Skeletal muscle tissue (tissue), 4 donors: Measurements from ENCODE around the gene ZNF212. TPM values are rescaled to one million over a fixed set of nuclear protein-coding genes. Genes with fewer than 3 reads are reported as not detected.
"Not testable (repeated sequence)": the region's sequence is repeated elsewhere in the genome, so short reads cannot be mapped to it uniquely, and the experiment has no call there.

Experiments used
- H3K27ac ChIP-seq: one replicate; pipeline ENCODE4 v1.7.0; 2013; ENCODE audit warnings: mild to moderate bottlenecking, low read depth, low read length, inconsistent platforms
- H3K27me3 ChIP-seq, 3 donors: one replicate each; pipeline ENCODE4 v1.7.0; 2013; ENCODE audit warnings: low read length in 3 of 3; ENCODE audit not compliant: control insufficient read depth in 3 of 3, insufficient read depth in 3 of 3
- H3K36me3 ChIP-seq, 3 donors: one replicate each; pipeline ENCODE4 v1.7.0; 2013; ENCODE audit warnings: low read length in 3 of 3; ENCODE audit not compliant: control insufficient read depth in 3 of 3, insufficient read depth in 3 of 3
- H3K4me1 ChIP-seq, 3 donors: one replicate each; pipeline ENCODE4 v1.7.0; 2013; ENCODE audit warnings: low read length in 3 of 3, mild to moderate bottlenecking in 3 of 3; ENCODE audit not compliant: control insufficient read depth in 3 of 3, insufficient read depth in 3 of 3
- H3K4me3 ChIP-seq, 3 donors: one replicate each; pipeline ENCODE4 v1.7.0; 2013; ENCODE audit warnings: low read length in 3 of 3
- H3K9ac ChIP-seq, 3 donors: one replicate each; pipeline ENCODE4 v1.7.0; 2013; ENCODE audit warnings: low read length in 3 of 3, mild to moderate bottlenecking in 3 of 3, moderate library complexity in 2 of 3, low read depth in 1 of 3
- H3K9me3 ChIP-seq, 3 donors: one replicate each; pipeline ENCODE4 v1.7.0; 2013; ENCODE audit warnings: low read length in 3 of 3; ENCODE audit not compliant: control insufficient read depth in 3 of 3
- total RNA-seq: library from RNA; depleted of rRNA; stranded (reverse); fragments of >200 nt; gene quantifications from one replicate; pipeline ENCODE4 v1.2.3, GENCODE V29; 2014
- donor health status: Osteomylitis.

The ZNF212 gene
- total RNA-seq, 1 donor from 2014 or later, result 4.2 TPM

GRCh38 chr7:149250151-149250550 is 10.7 kb downstream of the ZNF212 start:
- H3K27ac ChIP-seq, H3K9ac ChIP-seq, H3K4me3 ChIP-seq, H3K27me3 ChIP-seq, H3K9me3 ChIP-seq: not testable (repeated sequence)
- Histone ChIP-seq H3K4me1 (peaks cover 11 to 27% (median 12%) of the 10 kb centered on the region in 3 donors), H3K36me3 (peaks cover 38 to 41% (median 38%) of the 10 kb centered on the region in 3 donors)

GRCh38 chr7:149251518-149251917 is 12.1 kb downstream of the ZNF212 start:
- not testable (repeated sequence) for H3K9me3 ChIP-seq, H3K4me3 ChIP-seq, H3K27ac ChIP-seq, H3K9ac ChIP-seq, H3K27me3 ChIP-seq
- H3K4me1 ChIP-seq, result peaks cover 11 to 27% (median 12%) of the 10 kb centered on the region in 3 donors
- peaks cover 44 to 51% (median 50%) of the 10 kb centered on the region in 3 donors for H3K36me3 ChIP-seq

- Histone ChIP-seq H3K36me3 (peaks cover 44 to 51% (median 50%) of the 10 kb centered on the region in 3 donors), H3K27ac (no peak overlapping the region), H3K4me3 (no peak overlapping the region)
Observed at GRCh38 chr7:149252378-149252777, 12.9 kb downstream of the ZNF212 start.

GRCh38 chr7:149253665-149254064 is 14.2 kb downstream of the ZNF212 start:
- Histone ChIP-seq H3K4me1 (peaks cover 9 to 27% (median 11%) of the 10 kb centered on the region in 3 donors), H3K9ac (no peak overlapping the region), H3K9me3 (no peaks in the 10 kb centered on the region), H3K27ac (no peak overlapping the region), H3K36me3 (peaks cover 42 to 51% (median 50%) of the 10 kb centered on the region in 3 donors), H3K4me3 (no peak overlapping the region), H3K27me3 (no peaks in the 10 kb centered on the region)

More at GRCh38 chr7:149252378-149252777, 12.9 kb downstream of the ZNF212 start:
- peaks cover 11 to 27% (median 12%) of the 10 kb centered on the region in 3 donors for H3K4me1 ChIP-seq
- no peaks in the 10 kb centered on the region for H3K9me3 ChIP-seq
- H3K9ac ChIP-seq, result no peak overlapping the region
- no peaks in the 10 kb centered on the region for H3K27me3 ChIP-seq

GRCh38 chr7:149254181-149254858 is 14.9 kb downstream of the ZNF212 start:
- H3K9ac ChIP-seq, result peak overlapping the region in 1 of 3 donors; percentile 45
- no peaks in the 10 kb centered on the region for H3K9me3 ChIP-seq
- no peak overlapping the region for H3K27ac ChIP-seq
- H3K27me3 ChIP-seq, result no peaks in the 10 kb centered on the region
- H3K4me3 ChIP-seq, result no peak overlapping the region
- H3K36me3 ChIP-seq, result peaks cover 42 to 51% (median 50%) of the 10 kb centered on the region in 3 donors
- H3K4me1 ChIP-seq, result peaks cover 9 to 27% (median 11%) of the 10 kb centered on the region in 3 donors

GRCh38 chr7:149255174-149255573 is 15.7 kb downstream of the ZNF212 start:
- Histone ChIP-seq H3K36me3 (peaks cover 40 to 51% (median 50%) of the 10 kb centered on the region in 3 donors), H3K27ac (no peak overlapping the region), H3K27me3 (no peaks in the 10 kb centered on the region)

GRCh38 chr7:149256568-149256967 is 17.1 kb downstream of the ZNF212 start:
- Histone ChIP-seq H3K27ac (no peak overlapping the region), H3K36me3 (peaks cover 34 to 44% (median 43%) of the 10 kb centered on the region in 3 donors), H3K9me3 (no peaks in the 10 kb centered on the region), H3K4me3 (no peak overlapping the region), H3K9ac (no peak overlapping the region), H3K27me3 (no peaks in the 10 kb centered on the region), H3K4me1 (peaks cover 9 to 27% (median 16%) of the 10 kb centered on the region in 3 donors)

More at GRCh38 chr7:149255174-149255573, 15.7 kb downstream of the ZNF212 start:
- Histone ChIP-seq H3K4me3 (no peak overlapping the region), H3K9ac (peak overlapping the region in 1 of 3 donors; percentile 45), H3K4me1 (peaks cover 9 to 27% (median 11%) of the 10 kb centered on the region in 3 donors), H3K9me3 (no peaks in the 10 kb centered on the region)

- H3K36me3 ChIP-seq, result peaks cover 33 to 38% (median 37%) of the 10 kb centered on the region in 3 donors
- no peak overlapping the region for H3K27ac ChIP-seq
- peaks cover 8 to 25% (median 17%) of the 10 kb centered on the region in 3 donors for H3K4me1 ChIP-seq
- no peak overlapping the region for H3K4me3 ChIP-seq
- no peaks in the 10 kb centered on the region for H3K27me3 ChIP-seq
- H3K9ac ChIP-seq, result no peak overlapping the region
- no peaks in the 10 kb centered on the region for H3K9me3 ChIP-seq
Observed at GRCh38 chr7:149257146-149257545, 17.7 kb downstream of the ZNF212 start.

GRCh38 chr7:149261316-149261828 is 21.9 kb downstream of the ZNF212 start:
- Histone ChIP-seq H3K27ac (peak overlapping the region; percentile 76), H3K4me1 (peaks cover 3 to 7% (median 5%) of the 10 kb centered on the region in 3 donors), H3K9me3 (no peaks in the 10 kb centered on the region), H3K27me3 (no peaks in the 10 kb centered on the region), H3K36me3 (peaks cover 6 to 8% (median 8%) of the 10 kb centered on the region in 3 donors), H3K9ac (peak overlapping the region; percentile 88 to 91 (median 89)), H3K4me3 (peak overlapping the region; percentile 75 to 81 (median 78))
